ENCODE measurements around the gene ATP6V0E2.

The ATP6V0E2 gene

Small RNA genes lying within 50 kb of the gene (small RNA-seq; reads per million reads assigned to genes)
- 0 reads per million in 2 experiments for gene AC093458.1
